ENCODE measurements around the gene DYNC2H1.
"Not testable (repeated sequence)": the region's sequence is repeated elsewhere in the genome, so short reads cannot be mapped to it uniquely, and the experiment has no call there.

The DYNC2H1 gene

DNA sequence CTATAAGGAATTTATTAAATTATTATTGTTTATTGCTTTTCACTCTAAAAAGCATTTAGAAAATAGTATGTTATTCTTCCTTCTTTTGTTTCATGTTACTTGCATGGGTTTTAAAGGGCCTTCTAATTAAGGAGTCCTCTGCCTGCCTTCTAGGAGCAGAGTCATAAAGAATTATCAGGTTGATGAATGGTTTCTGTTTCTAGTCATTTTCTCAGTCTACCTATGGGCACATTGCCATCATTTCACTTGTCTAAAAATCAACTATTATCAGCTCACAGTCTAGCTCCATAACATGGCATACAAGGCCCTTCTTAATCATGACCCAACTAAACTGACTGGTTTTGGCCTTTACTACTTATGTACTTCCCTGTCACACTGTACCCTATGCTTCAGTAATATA is 16.2 kb downstream of the DYNC2H1 start:
- DNase-seq = no peak

DNA sequence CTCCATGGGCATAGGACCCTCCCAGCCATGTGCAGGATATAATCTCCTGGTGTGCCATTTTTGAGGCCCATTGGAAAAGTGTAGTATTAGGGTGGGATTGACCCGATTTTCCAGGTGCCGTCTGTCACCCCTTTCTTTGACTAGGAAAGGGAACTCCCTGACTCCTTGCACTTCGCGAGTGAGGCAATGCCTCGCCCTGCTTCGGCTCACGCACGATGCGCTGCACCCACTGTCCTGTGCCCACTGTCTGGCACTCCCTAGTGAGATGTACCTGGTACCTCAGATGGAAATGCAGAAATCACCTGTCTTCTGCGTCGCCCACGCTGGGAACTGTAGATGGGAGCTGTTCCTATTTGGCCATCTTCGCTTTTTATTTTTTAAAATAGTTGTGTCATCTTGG is 32.8 kb downstream of the DYNC2H1 start:
- not testable (repeated sequence) for DNase-seq

DNA sequence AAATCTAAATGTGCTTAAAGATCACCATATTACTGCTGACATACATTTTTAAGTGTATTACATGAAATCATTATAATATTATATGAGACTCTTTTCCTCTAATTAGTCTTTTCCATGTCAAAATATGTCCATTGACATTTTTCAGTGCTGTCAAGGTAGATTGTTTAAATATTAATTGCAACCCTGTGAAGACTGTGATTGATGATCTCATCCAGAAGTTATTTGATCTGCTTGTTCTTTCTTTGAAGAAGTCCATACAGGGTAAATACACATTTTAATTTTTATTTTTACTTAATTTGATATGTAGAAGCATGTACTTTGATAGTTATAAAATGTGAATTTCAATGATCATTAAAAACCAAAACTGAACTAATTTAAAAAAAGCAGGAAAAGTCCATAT is 38.4 kb downstream of the DYNC2H1 start:
- no peak for DNase-seq

DNA sequence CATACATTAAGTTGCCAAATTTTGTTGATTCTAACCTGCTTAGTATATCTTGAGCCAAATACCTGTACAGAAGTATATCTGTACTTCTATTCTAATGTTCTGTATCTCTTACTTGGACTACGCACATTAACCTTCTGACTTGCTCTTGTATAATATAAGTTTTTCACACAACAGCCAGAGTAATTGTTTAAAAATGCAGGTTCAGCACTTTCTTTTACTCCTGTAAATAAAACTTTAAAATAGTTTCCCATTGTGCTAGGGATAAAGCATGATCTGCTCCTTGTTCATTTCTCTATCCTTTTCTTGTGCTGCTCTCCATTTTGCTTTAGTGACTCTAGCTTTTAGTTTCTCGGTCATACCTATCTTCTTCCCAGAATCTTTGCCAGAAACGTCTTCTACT is 48.3 kb downstream of the DYNC2H1 start:
- DNase-seq = no peak

DNA sequence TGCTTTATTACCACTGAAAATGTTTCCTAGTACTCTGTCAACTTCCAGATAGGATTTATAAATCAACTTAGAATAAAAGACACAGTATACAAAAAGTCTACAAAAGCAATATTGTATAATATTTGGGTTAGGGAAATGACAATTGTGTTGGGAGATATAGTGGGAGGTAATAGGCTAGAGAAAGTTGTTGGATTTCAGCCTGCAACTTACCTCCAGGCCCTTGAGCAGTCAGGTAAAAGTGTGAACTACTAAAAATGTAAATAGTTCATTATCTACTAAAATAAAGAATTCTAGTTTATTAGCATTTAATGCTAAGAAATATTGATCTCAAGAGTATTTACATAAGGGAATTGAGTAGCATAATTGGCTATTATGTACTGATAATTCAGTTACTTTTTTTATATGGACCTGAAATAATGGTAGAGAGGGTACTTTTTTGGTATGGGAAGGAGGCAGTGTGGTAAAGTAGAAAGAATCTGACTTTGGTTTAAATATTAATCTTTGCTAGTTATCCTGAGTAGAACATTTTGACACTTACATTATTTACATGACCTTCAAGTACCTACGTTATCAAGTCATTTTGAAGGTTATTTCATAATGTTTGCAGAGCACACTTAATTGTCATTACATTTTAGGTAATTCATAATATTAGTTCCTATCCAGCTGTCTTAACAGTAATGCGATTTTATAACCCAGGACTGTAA is 55.0 kb downstream of the DYNC2H1 start:
- DNase-seq = no peak

DNA sequence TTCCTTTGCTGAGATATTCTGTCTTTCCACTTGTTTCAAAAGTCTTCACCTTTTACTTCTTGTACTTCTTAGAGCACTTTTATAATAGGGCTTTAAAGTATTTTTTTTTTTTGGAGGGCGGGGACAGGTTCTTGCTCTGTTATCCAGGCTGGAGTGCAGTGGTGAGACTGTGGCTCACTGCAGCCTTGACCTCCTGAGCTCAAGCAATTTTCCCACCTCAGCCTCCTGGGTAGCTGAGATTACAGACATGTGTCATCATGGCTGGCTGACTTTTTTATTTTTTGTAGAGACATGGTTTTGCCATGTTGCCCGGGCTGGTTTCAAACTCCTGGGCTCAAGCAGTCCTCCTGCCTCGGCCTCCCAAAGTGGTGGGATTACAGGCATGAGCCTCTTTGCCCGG is 57.9 kb downstream of the DYNC2H1 start:
- no peak for DNase-seq

DNA sequence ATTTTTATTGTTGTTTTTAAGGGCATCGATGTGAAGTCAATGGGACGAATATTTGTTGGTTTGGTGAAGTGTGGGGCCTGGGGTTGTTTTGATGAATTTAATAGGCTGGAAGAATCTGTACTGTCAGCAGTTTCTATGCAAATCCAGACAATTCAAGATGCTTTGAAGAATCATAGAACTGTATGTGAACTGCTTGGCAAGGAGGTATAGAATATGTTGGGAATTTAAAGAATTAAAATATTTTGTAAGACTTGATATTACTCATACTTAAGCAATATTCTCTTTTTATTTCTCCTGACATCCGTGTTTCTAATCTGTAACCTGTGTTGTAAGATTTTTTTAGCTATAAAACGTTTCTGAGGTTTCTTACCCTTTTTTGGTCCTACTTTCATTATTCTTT is 61.6 kb downstream of the DYNC2H1 start:
- no peak for DNase-seq

DNA sequence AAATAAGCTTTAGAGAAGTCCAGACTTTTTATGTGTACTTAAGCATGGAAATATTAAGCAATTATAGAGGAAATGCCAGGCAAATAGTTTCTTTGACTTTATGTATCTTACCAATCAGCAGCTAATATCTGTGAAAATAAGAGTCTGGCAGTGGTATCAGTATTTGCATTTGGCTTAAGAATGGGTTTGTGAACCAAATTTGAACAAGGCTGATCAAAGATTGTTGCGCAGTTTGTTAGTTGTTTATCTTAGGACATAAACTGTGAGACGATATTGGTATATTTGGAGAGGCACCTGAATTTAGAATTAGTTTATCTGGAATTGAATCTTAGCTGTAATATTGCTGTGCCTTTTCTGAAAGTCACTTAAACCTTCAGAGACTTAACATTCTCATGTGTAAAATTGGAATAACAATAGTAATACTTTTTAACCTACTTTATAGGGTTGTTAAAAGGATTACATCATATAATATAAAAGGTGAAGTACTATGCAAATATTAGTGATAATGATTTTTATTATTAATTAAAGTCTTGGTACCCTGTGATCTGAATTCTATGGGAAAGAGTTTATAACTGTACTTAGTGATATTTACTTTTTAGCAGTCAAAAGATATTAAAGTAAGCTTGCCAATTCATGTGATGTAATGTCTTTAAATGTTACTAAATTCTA is 66.4 kb downstream of the DYNC2H1 start:
- DNase-seq = no peak

DNA sequence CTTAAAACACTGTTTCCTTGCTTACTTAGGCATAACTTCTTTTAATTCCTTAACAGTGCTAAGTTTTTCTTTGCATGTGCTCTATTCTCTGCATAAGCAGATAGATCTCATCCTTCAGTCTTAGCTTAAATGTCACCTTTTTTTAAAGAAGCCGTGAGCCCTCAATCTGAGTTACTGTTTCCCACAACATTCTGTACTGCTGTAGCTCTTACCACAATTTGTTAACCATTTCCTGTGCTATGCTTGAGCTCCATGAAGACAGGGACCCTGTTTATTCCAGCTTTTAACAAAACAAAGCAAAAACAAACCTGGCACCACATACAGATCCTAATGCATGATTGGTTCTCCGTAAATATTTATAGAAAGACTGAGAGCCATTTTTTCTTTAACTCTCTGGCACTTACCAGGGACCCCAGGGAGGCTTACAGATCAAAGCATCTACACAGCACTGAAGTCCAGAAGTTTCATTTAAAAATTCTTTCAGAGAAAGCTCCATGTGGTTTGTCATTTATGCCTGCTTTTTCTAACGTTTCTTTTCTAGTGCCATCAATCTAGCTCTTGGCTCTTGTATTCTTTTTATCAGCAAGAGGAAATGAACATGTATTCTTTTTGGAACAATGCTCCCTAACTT is 74.9 kb downstream of the DYNC2H1 start:
- DNase-seq = no peak

DNA sequence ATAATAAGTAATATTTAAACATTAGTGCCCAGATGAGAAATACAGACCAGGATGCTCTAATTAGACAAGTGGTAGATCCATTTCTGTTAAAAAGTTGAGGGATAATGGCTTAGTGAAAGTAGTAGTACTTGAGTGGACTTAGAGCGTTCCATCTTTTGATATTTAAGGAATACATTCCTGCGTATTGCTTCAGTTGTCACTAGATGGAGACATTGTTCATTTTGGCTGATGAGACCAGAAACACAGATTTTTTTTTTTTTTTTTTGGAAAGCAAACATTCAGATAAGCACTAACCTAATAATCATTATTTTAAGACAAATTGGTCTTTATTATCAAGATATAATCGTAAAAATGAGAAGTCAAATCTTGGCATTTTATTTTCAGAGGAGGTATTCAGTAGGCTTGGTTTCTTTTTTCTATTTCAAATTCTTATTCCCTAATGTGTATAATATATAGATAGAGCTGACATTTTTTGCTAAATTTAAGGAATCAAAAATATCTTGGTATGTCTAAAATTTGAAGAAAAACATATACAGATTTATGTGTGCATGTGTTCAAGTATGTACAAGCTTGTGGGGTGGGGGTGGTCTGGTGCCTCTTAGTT is 92.9 kb downstream of the DYNC2H1 start:
- DNase-seq = no peak

DNA sequence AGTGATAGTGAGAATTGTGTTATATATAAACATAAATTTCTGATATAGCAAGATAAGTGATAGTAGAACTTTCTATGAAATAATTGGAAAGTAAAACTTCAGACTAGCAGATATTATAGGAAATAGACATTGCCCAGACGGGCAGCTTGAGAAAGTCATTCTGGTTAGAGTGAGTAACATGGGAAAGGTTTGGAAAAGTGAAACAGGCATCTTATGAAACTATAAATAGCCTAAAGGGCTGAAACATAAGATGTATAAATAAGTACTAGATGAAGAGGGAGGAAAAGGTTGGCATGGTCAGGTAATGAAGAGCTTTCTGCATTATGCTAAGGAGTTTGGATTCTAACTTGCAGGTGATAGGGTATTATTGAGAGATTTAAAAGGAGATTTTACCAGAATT is 101.3 kb downstream of the DYNC2H1 start:
- no peak for DNase-seq

DNA sequence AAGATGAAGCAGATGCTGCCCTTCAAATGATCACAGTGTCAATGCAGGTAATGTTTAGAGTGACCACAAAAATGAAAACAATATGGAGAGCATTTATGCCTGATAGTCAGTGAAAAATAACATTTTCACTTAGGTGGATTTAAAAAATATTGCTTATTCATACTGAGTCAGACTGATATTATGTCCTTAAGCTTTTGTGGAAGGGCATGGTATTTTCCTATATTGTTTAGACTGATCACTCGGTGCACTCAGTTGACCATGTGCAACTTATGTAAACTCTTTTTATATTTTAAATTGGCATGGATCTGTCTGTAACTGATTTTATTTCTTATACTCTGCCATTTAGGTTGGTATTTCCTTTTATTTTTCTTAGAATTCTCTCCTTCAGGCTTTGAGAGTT is 106.6 kb downstream of the DYNC2H1 start:
- no peak for DNase-seq

DNA sequence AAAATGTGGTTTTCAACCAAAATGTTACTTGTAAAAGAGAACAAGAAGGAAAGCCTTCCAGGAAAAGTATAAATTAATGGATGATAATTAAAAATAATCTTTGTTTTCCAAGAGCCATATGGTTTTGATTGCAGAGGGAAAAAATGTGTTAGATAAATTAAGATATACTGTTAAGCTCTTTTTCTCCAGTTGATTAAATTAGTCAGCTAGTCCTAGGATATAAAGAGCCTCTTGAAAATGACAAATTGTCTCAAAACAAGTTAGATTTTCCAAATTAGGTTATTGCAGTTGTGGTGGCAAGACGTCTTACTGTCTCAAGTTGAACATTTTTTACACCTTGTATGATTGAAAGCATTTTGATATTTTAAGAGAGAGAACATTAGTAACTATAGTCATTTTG is 110.9 kb downstream of the DYNC2H1 start:
- DNase-seq = no peak

DNA sequence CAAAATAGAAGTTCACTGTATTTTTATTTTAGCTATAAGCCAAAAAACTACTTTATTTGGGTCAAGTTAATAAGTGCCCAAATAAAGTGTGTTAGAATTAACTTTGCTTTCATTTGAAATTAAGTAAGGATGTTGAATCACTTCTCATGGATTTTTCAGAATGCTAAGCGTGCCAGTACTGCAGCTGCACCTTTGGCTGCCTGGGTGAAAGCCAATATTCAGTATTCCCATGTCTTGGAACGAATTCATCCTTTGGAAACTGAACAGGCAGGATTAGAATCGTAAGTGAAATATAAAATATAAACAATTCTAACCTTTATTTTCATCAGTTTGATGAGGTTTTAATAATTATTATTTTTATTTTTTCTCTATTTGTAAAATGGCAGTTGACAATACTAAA is 113.6 kb downstream of the DYNC2H1 start:
- DNase-seq = no peak

DNA sequence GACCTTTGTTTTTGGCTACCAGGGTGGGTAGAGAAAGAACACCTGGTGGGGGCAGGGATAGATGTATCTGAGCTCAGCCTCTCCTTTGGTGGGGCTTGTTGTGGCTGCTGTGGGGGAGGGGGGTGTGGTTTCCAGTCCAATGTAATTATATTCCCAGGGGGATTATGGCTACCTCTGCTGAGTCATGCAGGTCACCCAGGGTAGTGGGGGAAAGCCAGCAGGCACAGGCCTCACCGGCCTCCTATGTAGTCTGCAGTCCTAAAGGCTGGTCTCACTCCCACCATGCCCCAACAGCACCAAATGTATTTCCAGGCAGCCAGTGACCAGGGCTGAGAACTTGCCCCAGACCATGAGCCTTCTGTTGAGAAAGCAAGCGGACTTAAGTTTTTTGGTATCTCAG is 119.6 kb downstream of the DYNC2H1 start:
- DNase-seq = no peak

DNA sequence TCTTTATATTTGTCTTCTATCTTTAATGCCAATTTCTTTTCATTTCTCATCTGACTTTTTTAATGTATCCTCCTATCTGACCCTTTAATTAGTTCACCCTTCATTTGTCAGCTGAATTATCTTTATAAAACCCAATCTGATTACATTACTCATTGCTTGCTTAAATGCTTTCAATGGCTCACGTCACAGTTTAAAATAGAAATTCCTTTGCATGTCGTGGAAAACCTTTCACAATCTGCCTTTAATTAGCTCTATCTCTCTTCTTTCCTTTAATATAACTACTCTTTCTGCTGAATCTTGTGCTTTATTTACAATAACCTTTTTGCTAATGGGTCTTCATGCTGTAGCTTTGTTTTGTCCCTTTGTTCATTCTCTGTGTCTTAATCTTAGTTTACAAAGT is 125.7 kb downstream of the DYNC2H1 start:
- no peak for DNase-seq

DNA sequence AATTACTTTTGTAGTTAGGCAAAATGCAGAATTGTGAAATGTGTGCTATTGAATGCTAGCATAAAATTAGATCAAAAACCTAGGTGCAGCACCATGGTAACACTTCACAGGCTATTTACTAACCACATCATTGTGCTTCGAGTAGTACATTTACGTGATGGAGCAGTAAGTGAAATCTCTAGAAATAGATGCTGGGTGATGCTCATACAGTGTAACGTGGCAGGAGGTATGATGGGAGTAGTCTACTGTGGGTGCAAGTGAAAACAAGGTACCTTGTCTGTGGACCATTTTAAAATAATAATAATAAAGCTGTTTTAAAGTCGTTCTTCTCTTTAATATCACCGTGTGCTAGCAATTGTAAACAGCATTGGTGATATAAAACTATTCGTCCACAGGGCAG is 132.3 kb downstream of the DYNC2H1 start:
- no peak for DNase-seq

DNA sequence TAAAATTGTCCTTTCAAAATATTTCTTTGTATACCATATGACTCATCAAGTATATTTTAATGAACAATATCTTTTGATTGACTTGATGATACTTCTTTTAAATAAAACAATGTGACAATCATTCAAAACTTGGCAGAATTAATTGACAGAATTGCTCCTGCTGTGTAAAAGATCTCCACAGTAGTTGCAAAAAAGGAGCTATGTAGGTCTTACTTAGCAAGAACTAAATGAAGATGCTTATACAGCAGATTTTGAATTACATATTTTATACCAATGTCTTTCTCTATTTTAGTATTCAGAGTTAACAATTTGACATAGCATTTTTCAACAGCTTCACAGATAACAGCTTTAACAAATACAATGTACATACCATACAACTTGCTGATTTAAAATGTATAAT is 144.9 kb downstream of the DYNC2H1 start:
- no peak for DNase-seq

DNA sequence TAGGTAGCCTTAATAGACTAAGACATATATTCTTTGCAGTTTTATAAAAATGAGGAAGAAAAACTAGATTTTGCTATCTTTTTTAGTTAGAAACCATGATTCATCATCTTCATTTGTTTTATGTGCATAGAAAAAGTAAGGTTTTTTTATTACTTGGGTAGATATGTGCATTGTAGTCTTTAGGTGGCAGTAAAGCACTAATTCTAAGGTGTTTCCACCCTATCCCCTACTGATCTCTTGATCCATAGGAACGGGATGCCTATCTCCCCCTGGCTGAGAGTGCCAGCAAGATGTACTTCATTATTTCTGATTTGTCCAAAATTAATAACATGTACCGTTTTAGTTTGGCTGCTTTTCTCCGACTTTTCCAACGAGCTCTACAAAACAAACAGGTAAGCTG is 148.1 kb downstream of the DYNC2H1 start:
- no peak for DNase-seq

DNA sequence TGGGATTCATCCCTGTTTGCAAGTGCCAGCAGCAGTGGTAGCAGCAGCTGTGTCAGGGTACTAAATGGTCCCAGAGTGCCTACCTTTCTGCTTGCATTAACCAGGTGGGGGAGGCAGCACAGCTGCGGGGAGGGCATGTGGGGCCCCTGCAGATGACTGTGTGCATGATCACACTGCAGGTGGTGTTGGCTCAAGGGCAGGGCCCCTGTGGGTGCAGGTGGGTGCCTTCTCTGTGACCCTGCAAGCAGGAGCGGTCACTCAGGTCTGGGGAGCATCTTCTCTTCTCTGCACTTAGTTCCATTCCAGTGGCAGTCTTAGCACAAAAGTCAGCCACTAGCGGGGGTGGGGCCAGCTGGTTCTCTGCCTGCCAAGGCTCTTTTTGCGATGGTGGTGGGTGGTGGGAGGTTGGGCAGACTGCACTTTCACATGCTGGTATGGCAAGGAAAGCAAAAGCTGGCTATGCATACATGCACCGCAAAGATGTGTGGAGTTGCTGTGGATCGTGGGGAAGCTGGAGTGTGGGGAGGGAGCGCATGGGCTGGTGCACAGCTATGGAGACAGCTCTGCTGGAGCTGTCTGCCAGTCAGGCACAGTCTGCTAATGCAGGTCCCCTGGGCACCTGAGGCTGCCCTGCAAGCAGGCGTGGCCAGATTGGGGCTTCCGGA is 157.1 kb downstream of the DYNC2H1 start:
- DNase-seq = no peak

DNA sequence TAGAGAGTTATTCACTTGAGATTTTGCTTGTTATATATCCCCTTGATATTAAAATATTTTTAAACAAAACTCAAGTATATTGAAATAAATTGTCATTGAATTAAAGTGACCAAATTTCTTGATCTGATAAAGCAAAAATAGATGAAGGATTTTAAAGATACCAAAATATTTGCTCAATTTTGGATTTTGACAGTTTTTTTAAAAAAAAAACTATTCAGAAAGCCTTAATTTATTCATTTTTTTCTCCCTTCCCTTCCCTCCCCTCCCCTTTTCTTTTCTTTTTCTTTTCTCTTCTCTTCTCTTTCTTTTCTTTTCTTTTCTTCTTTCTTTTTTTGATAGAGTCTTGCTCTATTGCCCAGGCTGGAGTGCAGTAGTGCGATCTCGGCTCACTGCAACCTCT is 163.7 kb downstream of the DYNC2H1 start:
- no peak for DNase-seq

DNA sequence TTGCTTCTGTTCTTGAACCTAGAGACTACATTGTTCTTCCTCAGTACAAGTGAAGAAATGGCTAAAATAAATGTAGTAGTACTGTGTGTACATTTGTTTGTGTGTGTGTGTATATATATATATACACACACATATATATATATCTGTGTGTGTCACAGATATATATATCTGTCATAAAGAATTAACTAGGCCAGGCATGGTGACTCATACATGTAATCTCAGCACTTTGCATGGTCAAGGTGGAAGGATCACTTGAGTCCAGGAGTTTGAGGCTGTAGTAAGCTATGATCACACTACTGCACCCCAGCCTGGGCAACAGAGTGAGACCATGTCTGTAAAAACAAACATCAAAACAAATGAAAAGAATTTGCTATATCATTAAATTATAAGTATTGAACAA is 164.8 kb downstream of the DYNC2H1 start:
- no peak for DNase-seq

DNA sequence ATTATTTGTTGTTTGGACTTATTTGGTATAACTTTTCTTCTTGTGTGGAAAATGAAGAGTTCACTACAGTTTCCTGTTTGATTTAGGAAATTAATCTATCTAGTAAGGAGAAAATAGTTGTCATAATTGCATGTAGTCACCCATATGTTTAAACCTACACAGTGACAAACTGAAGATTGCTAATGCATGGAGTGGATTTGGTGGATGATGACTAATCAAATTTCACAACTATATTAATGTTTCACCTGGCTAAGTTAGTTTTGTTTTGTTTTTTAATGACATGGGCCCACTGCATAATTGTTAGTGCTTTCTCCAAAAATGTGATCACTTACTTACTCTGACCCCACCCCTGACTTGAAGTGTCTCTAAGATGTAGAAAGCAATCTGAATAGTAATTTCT is 170.6 kb downstream of the DYNC2H1 start:
- no peak for DNase-seq

DNA sequence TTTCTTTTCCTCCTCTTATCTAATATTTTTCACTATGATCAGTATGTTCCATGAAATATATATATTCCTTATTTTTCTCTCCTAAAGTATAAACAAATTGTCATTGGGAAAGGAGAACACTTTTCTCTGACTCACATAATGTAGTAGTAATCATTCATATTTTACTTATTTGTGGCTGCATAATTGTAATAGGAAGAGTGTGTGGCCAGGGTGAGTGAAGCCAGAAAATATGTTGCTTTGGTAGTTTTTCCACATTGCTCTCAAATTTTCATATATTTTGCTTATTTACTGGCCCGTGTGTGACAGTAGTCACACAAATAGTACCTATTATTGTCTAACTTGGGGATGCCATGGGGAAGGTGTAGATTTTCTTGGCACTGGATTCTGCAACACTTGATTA is 172.1 kb downstream of the DYNC2H1 start:
- no peak for DNase-seq

Data from CD4-positive, alpha-beta T cell treated with Interleukin-6 for 4 hours (primary cell).